Cortex of kidney (tissue), 1 donor: ENCODE results near the gene RPL36AL.

Experiments
- DNase-seq: peaks from one replicate; lab custom pipeline; 2025; lab: John Stamatoyannopoulos, UW

The RPL36AL gene

DNA sequence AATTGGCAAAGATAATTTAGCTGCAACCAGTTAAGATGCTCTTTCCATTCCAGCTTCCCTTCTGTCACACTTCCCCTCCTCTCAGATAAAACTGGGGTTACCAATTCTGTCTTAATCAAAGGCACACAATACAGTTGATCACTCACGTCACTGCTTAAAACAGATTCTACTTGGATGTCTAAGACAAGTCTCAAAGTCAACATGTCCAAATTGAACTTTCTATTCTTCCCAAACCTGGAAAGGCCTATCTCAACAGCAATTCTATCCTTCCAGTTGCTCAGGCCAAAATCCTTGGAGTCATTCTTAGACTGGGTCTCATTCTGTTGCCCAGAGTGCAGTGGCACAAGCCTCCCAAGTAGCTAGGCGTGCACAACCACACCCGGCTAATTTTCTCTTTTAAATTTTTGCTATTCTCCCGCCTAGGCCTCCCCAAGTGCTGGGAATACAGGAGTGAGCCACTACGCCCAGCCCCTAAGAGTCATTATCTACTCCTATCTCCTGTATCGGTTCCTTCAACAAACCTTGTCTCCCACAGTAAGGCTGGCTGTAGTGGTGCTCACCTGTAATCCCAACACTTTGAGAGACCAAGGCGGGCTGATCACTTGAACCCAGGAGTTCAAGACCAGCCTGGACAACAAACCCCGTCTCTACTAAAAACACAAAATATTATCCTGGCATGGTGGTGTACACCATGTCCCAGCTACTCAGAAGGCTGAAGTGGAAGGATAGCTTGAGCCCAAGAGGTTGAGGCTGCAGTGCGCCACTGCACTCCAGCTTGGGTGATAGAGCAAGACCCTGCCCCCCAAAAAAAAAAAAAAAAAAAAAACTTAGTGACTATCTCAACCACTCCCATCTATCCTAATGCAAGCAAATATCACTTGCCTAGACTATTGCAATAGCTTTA, 39.0 kb downstream of the RPL36AL start:
- DNase-seq: no peak

DNA sequence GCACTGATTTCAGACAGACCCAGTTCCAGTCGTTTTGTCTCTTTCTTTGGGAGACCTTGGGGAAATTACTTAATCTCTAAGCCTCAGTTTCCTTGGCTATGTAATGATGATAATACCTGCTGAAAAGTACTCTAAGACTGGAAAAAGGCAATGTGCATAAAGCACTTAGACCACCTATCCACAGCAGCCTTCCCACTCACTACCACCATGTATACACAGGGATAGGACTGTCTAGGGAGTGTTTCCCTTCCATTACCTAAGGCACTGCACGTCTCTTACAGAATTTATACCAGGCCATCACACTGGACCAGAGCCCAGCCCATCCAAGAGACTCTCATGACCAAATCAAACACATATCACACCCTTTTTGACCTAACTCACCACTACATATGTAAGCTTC, 40.6 kb downstream of the RPL36AL start:
- no peak for DNase-seq

DNA sequence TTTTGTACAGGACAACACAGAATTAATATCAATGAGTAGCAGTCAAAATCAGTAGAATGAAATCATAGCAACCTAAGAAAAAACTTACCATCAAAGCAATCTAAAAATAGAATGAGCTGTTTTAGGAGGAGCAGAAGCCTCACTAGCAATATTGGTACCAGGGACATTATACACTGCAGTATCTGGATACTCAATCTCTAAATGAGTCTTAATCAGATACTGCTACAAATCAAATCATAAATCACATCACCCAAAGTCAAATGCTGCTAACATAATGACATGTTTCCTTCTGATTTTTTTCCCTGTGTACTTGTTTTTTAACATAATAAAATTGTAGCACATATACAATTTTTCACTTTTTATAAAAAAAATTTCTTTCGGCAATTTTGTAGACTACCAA, 42.3 kb downstream of the RPL36AL start:
- DNase-seq: no peak

DNA sequence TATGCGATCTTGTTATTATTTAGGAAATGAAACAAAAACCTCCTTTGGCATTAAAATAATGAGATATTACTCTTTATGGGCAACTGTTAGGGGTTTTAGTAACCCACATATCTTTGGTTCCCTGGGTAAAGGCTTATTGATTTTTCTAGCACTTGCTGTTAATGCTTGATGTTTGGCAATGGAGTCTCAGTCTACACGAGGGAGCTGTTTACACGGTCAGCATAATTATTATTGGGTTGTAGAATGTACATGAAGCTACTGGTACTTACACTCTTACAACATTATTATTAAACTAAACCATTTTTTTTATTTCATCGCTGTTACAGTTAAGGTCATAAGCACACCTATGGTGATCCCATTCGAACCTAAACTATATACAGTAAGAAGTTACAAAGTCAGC, 46.4 kb downstream of the RPL36AL start:
- DNase-seq: no peak

DNA sequence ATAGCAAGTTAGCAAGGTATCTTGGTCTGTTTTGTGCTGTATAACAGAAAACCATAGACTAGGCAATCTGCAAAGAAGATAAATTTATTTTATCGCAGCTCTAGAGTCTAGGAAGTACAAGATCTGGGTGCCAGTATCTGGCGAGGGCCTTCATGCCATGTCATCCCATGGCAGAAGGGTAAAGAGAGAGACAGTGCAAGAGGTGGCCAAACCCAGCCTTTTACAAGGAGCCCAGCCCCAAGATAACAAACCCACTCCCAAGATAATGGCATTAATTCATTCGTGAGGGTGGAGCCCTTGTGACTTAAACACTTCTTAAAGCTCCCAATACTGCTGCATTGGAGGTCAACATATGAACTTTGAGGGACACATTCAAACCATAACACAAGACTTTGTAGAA, 51.1 kb downstream of the RPL36AL start:
- DNase-seq: no peak
